Esophagus squamous epithelium (tissue), 4 donors: ENCODE measurements around the gene NRCAM.
"Not testable (repeated sequence)": the region's sequence is repeated elsewhere in the genome, so short reads cannot be mapped to it uniquely, and the experiment has no call there.

Source experiments
- CTCF ChIP-seq, 6 experiments: fragments of 450-650 bp in 4 of 6; fragments of 200-600 bp in 2 of 6; sonication (generic) in 2 of 6; IDR thresholded peaks; one replicate each; pipeline ENCODE4 v1.5.1; 2016 to 2019; ENCODE audit warnings: antibody characterized with exemption in 6 of 6, mild to moderate bottlenecking in 4 of 6, moderate library complexity in 4 of 6
- POLR2A ChIP-seq, 4 donors: fragments of 450-650 bp; IDR thresholded peaks; one replicate each; pipeline ENCODE4 v1.6.1; 2017; ENCODE audit warnings: antibody characterized with exemption in 4 of 4, mild to moderate bottlenecking in 4 of 4, moderate library complexity in 3 of 4

- not testable (repeated sequence) for TF ChIP-seq CTCF, POLR2A (IDR thresholded peaks at IDR 0.05)
Measured at GRCh38 chr7:108393097-108393496, 63.1 kb downstream of the NRCAM start.
